ENCODE measurements around the gene KRT27.
"Not testable (repeated sequence)": the region's sequence is repeated elsewhere in the genome, so short reads cannot be mapped to it uniquely, and the experiment has no call there.

Gene KRT27

GRCh38 chr17:40753804-40754203 lies 28.5 kb downstream of the KRT27 start:
- no peak for DNase-seq

DNA sequence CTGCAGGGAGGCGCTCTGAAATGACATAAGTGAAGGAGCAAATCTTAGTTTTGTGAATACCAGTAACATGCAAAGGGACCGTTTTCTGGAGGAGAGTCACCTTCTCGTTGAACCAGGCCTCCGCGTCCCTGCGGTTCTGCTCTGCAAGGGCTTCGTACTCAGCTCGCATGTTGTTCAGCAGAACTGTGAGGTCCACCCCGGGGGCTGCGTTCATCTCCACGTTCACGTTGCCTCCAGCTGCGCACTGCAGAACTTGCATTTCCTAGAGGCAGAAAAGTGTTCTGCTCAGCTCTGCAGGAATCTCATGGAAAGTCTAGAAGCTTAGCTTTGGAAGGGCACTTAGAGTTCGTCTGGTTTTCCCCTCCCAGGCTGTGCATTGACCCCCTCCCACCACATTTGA lies 31.3 kb downstream of the KRT27 start:
- DNase-seq, result no peak

- DNase-seq, result no peak
These were observed 32.0 kb downstream of the KRT27 start for GRCh38 chr17:40750391-40750790.

DNA sequence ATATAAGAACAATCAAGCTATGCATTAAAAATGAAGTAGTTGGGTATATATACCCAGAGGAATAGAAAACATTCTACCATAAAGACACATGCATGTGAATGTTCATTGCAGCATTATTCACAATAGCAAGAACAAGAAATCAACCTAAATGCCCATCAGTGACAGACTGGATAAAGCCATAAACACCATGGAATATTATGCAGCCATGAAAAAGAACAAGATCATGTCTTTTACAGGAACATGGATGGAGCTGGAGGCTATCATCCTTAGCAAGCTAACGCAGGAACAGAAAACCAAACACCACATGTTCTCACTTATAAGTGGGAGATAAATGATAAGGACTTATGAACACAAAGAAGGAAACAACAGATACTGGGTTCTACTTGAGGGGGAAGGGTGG lies 33.7 kb downstream of the KRT27 start:
- not testable (repeated sequence) for DNase-seq

DNA sequence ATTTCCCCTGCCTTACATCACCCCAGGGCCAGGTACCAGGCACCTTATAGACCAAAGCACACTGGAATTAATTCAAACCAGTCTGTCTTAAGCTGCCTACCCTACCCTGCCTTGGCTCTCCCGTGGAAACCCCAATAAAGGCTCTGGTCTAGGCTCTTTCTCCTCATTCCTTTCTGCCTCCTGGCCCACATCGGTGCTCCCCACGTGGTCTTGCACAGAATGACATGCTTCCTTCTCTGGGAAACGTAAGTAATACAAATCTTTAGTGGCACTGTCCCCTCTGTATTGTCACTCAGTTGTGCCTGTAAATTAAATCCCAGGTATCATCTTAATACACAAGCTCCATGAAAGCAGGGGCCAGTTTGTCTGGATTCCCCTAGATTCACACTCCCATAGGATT lies 43.8 kb downstream of the KRT27 start:
- DNase-seq, result no peak

DNA sequence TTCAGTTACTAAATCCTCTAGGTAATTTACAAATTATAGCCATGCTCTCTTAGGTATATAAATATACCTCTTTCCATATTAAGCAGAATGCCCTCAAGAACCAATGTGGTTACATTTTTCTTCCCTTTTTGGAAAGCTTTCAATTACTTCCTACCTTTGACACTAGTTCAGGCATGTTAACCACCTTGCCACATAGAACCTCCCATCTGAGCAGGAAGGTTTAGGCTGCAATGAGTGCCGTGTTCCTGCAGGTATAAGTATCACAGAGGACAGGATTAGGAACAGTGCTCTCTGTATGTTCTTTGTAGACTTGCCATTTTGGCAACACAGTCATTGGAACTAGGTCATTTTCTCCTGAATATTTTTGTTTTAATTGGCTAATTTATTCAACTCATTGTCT lies 47.3 kb downstream of the KRT27 start:
- DNase-seq, result no peak

- no peak for DNase-seq
These were observed 48.3 kb downstream of the KRT27 start for GRCh38 chr17:40734018-40734417.

DNA sequence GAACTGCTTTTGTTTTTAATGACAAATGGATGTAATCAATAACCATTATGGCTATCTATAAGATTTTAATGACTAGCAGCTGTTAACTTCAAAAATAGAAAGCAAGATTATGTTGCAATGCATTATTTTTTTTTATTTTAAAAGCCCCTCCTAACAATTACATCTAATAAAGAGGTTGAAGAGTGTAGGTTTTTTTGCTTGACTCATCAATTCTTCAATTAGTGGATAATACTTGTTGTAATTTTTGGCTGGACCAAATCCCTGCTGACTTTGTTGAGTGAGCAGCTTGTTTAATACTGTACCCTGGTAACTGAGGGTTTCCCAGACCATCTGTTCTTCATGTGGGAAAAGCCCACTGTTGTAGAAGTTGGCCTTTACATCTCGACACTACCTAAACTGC lies 51.4 kb downstream of the KRT27 start:
- DNase-seq, result no peak

GRCh38 chr17:40727447-40728231 lies 54.7 kb downstream of the KRT27 start:
- no peak for DNase-seq

- no peak for DNase-seq
These were observed 55.4 kb downstream of the KRT27 start for GRCh38 chr17:40726919-40727318.

Measured in activated T-cell treated with anti-CD3 and anti-CD28 coated beads, Interleukin-2, amount 50 U/mL, for 1 hour (primary cell).